Activated naive CD4-positive, alpha-beta T cell treated with anti-CD3 and anti-CD28 coated beads, Interleukin-2, amount 50 U/mL, for 72 hours (primary cell): ENCODE data around the gene IFI30. TPM values are rescaled to one million over a fixed set of nuclear protein-coding genes. Genes with fewer than 3 reads are reported as not detected.
"Not testable (repeated sequence)": the region's sequence is repeated elsewhere in the genome, so short reads cannot be mapped to it uniquely, and the experiment has no call there.

ENCODE experiments used
- ATAC-seq, 2 donors: fragments of 150-1000 bp; cut with Tn5 transposase; 2 replicates each; pipeline ENCODE4 v1.10.0; 2021; ENCODE audit warnings: mild to moderate bottlenecking in 2 of 2, moderate library complexity in 2 of 2
- DNase-seq, 2 donors: peaks; one replicate each; pipeline ENCODE4 v3.0.0; 2021 to 2022; ENCODE audit warnings: low spot score in 2 of 2
- H3K27ac Mint-ChIP-seq, 2 donors: one replicate each; pipeline ENCODE4 v1.8.0; 2022; ENCODE audit warnings: mild to moderate bottlenecking in 2 of 2, mixed read lengths in 2 of 2
- H3K36me3 Mint-ChIP-seq, 2 donors: one replicate each; pipeline ENCODE4 v1.8.0; 2022; ENCODE audit warnings: mixed read lengths in 2 of 2
- H3K9me3 Mint-ChIP-seq, 2 donors: one replicate each; pipeline ENCODE4 v1.8.0; 2022; ENCODE audit warnings: mixed read lengths in 2 of 2
- total RNA-seq, 2 donors: library from RNA; stranded (reverse); gene quantifications; one replicate each; pipeline ENCODE4 v1.2.3, GENCODE V29; 2022

Gene IFI30
- total RNA-seq, 2 donors from 2014 or later = 28.0 to 65.3 TPM

DNA sequence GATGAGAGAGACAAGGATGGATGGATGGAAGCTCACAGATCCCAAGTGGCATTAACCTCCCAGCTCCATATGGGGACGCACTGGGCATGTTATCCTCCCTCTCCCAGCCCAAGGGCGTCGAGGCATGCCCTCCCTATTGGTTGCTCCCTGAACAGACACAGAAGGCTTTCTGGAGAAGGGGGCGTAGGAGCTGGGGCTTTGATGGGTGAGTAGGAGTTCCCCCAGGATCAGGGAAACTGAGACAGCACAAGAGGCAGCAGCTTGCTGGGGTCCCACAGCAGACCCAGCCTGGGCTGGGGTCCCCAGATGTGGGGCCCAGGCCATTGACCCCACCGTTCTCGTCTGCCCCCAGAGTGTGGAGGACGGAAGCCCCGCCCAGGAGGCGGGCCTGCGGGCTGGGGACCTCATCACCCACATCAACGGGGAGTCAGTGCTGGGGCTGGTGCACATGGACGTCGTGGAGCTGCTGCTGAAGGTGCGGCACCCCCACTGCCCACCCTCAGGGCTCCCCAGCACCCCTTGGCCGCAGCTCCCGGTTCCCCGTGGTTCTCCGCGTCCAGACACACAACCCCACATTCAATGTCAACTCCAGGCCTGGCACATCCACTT lies 28.1 kb upstream of the IFI30 start:
- ATAC-seq (no peak), DNase-seq (no peak)
- H3K36me3 Mint-ChIP-seq = peaks cover 1 to 19% of the 10 kb centered on the region in 2 donors
- peak overlapping the region in 1 of 2 donors; percentile 18 for H3K27ac Mint-ChIP-seq
- peaks cover 0 to under 1% of the 10 kb centered on the region in 2 donors for H3K9me3 Mint-ChIP-seq

DNA sequence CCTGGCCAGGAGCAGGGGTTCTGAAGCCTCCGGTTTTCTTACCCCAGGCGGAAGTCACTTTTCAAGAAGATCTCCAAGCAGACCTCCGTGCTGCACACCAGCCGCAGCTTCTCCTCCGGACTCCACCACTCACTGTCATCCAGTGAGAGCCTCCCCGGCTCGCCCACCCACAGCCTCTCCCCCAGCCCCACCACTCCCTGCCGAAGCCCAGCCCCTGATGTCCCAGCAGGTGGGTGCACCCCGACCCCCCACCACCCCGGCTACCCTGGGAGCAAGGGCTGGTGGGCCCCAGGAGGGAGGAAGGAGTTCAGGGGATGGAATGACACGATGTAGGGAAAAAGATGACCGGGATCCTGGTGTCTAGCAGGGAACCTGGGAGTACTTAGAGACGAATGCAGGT lies 26.2 kb upstream of the IFI30 start:
- no peak for DNase-seq
- H3K9me3 Mint-ChIP-seq = no peaks in the 10 kb centered on the region
- no peak for ATAC-seq
- peaks cover 0 to 13% of the 10 kb centered on the region in 2 donors for H3K36me3 Mint-ChIP-seq
- H3K27ac Mint-ChIP-seq = peak overlapping the region; percentile 73

DNA sequence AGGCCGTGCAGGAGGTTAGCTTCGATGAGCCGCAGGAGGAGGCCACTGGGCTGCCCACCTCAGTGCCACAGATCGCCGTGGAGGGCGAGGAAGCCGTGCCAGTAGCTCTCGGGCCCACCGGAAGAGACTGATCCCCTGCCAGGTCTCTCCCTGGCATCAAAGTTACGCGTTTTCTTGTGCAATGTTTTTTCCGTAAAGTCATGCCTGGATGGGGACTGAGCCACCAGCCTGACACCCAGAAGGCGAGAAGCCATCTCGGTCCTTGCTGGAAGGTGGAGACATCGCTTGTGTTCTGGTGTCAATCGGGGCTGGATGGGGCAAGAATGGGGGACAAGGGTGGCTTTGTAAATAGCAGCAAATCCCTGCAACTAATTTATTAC lies 24.0 kb upstream of the IFI30 start:
- Mint-ChIP-seq H3K27ac (no peak overlapping the region), H3K36me3 (peaks cover 0 to 13% of the 10 kb centered on the region in 2 donors)
- ATAC-seq = no peak

DNA sequence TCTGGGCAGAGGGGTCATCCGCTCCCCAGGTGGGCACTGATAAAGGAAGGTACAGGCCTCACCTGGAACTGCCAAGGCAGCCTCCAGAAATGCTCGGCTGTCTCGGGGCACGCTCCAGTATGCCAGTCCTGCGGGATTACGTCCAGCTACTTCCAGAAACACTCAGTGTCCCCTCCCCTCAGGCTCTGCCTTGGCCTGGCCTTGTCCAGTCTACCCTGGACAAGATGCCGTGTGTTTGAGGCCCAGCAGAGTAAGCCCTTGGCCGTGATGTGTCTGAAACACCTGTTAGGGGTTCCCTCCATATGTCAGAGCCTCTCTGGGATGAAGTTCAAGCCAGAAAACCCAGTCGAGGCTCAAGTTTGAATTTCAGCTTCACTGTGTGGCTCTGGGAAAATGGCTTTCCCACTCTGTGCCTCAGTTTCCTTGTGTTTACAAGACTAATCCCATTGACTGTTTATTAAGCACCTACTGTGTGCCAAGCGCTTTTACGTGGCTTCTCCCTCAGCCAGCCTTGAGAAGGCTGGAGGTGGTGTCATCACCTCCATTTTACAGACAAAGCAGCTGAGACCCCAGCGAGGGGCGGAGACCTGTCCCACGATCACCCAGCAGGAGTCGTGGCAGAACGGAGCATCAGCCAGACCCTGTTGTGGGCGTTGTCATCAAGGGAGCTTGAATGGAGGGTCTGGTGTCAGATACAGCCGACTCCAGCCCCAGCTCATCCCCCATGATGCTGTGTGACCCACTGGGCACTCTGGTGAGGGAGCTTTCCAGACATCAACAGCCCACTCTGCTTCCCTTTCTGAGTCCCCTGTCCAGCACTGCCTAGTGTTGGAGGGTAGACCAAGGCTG lies 22.6 kb upstream of the IFI30 start:
- peaks cover 0 to 7% of the 10 kb centered on the region in 2 donors for H3K36me3 Mint-ChIP-seq
- no peak for ATAC-seq
- DNase-seq = no peak
- no peaks in the 10 kb centered on the region for H3K9me3 Mint-ChIP-seq
- peak overlapping the region; percentile 97 to 98 for H3K27ac Mint-ChIP-seq

More for the DNA sequence above, 24.0 kb upstream of the IFI30 start:
- DNase-seq = no peak
- no peaks in the 10 kb centered on the region for H3K9me3 Mint-ChIP-seq

DNA sequence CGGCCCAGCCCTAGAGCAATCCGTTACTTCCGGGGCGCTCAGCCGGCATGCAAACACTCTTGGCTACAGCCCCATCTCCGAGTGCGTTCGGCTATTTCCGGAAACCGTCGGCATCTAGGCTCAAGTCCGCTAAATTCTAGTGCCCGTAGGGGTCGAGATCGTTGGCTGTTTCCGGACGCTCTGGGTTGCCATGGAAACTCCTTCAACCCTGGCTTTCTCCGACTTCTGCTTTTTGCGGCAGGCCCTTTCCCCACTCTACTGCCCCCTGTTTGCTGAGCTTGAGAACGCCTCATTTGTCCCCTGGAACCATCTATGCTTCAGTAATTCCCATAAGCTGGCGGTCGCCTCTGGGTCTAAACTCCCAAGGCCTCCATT lies 21.2 kb upstream of the IFI30 start:
- ATAC-seq = peak; percentile 71 to 75
- DNase-seq = peak; percentile 94 to 99
- peak overlapping the region; percentile 97 to 98 for H3K27ac Mint-ChIP-seq
- no peaks in the 10 kb centered on the region for H3K9me3 Mint-ChIP-seq
- H3K36me3 Mint-ChIP-seq = no peaks in the 10 kb centered on the region

DNA sequence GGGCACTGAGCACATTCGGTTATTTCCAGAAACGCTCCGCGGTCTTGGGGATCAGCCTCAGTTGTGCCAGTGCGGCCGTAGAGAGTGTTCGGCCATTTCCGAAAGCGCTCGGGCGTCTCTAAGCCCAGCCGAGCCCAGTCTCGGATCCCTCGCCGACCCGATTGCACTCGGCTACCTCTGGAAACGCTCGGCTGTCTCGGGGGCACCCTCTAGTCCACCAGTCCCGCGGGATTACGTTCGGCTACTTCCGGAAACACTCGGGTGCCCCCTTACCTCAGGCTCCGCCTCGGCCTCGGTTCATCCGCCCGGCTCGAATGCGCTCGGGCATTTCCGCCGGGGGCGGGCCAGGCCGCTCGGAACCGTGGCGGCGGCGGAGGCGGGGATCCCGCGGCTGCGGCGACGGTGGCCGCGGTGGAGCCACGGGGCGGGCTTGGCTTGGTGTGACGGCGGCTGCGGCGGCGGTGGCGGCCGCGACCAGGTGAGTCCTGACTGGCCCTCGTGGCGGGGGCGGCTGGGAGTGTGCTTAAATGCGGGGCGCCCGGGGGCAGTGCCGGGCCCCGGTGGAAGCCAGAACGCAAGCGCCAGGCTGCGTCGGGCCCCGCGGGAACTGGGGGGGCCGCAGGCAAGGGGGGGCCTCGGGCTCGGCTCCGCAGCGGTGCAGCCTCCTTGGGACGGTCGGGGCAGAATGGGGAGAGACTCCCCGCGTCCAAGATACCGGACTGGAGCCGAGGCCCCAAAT lies 20.6 kb upstream of the IFI30 start, which contains the start of gene PIK3R2:
PIK3R2 (plus strand) TSS at position 347 of the 739 bp plus-strand sequence. CDS start 2,717 bp downstream, outside the sequence.
- ATAC-seq (peak; percentile 84 to 91), DNase-seq (peak; percentile 99 to 100)
- H3K27ac Mint-ChIP-seq = peak within 1 kb of the TSS; percentile 97 to 98
- H3K36me3 Mint-ChIP-seq = no peaks in the 10 kb centered on the region
- no peaks in the 10 kb centered on the region for H3K9me3 Mint-ChIP-seq

DNA sequence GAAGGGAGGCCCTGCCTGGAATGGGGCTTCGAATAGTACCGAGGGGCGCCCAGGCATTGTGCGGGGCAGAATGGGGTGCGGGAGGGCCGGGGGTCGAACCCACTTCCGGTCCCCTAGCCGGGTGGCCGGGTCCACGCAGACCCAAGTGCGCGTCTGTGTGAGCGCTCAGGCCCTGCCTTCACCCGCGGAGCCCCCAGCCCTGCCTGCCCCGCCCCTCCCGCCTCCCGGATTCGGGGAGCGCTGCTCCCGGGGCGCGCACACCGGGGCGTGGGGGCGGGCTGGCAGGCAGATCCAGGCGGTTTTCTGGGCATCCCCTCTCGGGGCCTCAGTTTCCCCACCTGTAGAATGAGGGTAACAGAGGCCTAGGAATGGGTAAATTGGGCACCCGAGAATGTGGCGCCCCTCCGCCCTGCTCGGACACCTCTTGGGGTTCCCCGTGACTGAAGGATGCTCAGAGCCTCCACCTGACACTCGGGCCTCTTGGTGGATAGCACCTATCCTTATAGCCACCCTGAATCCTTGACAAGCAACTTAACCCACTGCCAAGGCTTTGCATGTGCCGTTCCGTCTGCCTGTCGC lies 20.0 kb upstream of the IFI30 start:
- Mint-ChIP-seq H3K36me3 (no peaks in the 10 kb centered on the region), H3K9me3 (no peaks in the 10 kb centered on the region), H3K27ac (peak overlapping the region; percentile 97 to 98)
- peak in 1 of 2 donors; percentile 54 for DNase-seq
- no peak for ATAC-seq

DNA sequence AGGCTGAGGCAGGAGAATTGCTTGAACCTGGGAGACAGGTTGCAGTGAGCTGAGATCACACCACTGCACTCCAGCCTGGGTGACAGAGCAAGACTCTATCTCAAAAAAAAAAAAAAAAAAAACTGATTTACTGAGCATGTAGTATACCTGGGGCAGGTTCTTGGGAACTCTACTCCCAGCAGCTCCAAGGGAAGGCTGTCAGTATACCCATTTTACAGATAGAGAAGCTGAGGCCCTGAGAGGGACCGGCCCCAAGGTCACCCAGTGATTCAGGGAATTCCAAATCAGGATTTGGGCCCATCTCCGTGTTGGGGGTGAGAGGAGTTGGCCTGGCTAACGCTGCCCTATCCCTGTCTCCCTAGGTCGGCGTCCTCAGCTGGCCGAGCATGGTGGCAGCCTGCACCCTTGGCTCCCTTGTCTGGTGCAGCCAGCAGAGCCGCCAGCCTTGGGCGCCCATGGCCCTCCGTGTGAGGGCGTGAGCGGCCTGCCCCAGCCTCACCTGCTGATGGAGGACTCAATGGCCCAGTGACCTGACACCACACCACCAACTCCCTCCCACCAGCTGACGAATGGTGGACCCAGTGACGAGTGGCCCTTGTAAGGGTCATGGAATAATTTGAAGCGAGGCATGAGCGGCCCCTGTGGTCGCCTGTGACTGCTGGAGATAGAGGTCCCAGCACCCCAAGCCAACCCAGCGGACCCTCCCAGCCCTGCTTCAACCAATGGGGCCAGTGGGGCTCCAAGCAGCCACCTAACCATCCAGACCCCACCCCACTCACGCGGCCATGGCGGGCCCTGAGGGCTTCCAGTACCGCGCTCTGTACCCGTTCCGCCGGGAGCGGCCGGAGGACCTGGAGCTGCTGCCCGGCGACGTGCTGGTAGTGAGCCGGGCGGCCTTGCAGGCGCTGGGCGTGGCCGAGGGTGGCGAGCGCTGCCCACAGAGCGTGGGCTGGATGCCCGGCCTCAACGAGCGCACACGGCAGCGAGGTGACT lies 18.2 kb upstream of the IFI30 start:
- no peak for DNase-seq
- H3K27ac Mint-ChIP-seq = no peak overlapping the region
- no peaks in the 10 kb centered on the region for H3K36me3 Mint-ChIP-seq
- no peaks in the 10 kb centered on the region for H3K9me3 Mint-ChIP-seq
- ATAC-seq = no peak

DNA sequence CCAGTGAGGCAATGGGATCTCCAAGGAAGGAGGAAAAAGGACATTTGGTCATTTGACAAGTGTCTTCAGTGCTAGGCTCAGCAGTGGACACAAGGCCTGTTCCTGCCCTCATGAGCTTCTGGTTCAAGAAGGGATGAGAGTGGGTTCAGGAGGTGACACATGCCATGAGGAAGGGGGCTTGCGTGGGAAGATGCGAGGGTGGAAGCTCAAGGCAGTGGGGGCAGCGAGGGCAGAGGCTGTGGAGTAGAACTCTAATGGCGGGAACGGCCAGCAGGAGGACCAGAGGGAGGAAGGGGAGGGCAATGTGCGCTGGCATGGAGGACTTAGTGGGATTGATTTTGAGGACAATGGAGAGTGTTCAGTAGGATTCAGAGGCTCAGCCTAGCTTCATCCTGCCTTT lies 17.3 kb upstream of the IFI30 start:
- no peaks in the 10 kb centered on the region for H3K9me3 Mint-ChIP-seq
- no peak for DNase-seq
- no peaks in the 10 kb centered on the region for H3K36me3 Mint-ChIP-seq
- ATAC-seq = no peak
- peak overlapping the region in 1 of 2 donors; percentile 31 for H3K27ac Mint-ChIP-seq

DNA sequence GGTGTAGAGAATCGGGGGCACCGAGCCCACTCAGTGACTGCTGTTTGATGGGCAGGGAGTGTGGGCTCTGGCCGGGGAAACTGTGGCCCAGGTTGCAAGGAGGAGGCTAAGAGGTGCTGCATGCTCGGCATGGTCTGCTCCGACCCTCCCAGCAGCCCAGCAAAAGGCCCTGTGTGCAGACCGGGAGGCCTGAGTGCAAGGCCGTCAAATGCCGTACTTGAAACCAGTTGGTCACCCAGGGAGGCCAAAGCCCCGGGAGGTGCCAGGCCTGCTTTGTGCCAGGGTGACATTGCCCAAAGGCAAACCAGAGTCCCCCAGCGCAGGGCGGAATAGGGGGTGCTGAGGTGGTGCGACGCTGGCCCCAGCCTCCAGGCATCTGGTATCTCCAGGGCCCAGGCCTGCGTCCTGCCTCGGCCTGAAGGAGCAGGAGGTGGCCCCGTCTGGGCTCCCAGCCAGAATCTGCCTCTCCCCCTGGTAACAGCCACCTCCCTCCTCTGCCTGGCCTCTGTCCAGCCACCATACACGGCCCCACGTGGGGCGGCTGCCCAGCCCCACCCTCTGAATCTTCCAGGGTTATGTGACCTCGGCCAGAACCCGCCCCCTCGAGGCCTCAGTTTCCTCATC lies 16.7 kb upstream of the IFI30 start:
- ATAC-seq (no peak), DNase-seq (no peak)
- no peaks in the 10 kb centered on the region for H3K9me3 Mint-ChIP-seq
- H3K36me3 Mint-ChIP-seq = no peaks in the 10 kb centered on the region
- no peak overlapping the region for H3K27ac Mint-ChIP-seq

DNA sequence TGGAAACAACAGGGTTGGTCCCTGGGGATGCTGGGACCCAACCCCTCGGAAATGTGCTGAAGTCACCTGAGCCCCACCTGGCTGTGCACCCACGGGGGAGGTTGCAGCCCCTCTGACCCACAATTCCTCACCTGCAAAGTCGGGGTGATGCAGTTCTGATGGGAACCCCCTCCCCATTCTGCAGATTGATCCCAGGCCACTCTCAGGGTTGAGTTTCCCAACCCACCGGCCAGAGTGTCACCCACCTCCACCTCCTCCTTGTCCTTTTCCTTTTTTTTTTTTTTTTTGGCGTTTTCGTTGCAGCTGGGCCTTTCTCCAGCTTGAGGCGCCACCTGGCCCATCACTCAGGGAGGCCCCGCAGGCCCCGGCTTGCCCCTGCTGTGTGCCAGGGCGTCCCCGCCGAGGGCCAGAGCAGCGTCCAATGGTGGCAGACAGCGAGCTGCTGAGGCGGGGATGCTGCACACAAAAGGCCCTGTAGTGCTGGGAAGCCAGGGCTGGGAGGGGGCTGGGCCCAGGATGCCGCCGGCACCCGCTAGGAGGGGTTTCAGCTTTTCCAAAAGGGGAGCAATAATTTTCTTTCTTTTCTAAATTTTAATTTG lies 16.0 kb upstream of the IFI30 start:
- no peaks in the 10 kb centered on the region for H3K36me3 Mint-ChIP-seq
- H3K9me3 Mint-ChIP-seq = no peaks in the 10 kb centered on the region
- DNase-seq (no peak), ATAC-seq (no peak)
- no peak overlapping the region for H3K27ac Mint-ChIP-seq

DNA sequence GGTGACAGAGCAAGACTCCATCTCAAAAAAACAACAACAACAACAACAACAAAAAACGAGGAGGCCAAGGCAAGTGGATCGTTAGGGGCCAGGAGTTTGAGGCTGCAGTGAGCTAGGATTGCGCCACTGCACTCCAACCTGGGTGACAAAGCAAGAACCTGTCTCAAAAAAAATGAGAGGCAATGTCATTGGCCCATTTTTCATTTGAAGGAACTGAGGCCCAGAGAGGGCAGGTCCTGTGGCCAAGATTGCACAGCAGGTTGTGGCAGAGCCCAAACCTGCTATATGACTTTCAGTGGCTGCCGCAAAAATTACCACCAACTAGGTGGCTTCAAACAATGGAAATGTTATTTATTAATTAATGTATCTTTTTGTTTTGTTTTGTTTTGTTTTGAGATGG lies 15.1 kb upstream of the IFI30 start:
- peaks cover 5 to 7% of the 10 kb centered on the region in 2 donors for H3K36me3 Mint-ChIP-seq

DNA sequence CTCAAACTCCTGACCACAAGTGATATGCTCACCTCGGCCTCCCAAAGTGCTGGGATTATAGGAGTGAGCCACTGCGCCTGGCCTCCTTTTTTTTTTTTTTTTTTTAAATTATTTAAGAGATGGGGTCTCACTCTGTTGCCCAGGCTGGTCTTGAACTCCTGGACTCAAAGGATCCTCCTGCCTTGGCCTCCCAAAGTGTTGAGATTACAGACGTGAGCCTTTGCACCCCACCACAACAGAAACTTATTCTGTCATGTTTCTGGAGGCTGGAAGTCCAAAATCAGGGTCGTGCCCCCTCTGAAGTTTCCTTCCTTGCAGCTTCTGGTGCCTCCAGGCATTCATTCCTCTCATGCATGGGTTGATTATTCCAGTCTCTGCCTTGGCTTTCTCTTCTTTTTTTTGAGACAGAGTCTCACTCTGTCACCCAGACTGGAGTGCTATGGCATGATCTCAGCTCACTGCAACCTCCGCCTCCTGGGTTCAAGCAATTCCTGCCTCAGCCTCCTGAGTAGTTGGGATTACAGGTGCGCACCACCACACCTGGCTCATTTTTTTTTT lies 14.5 kb upstream of the IFI30 start:
- not testable (repeated sequence) for H3K36me3 Mint-ChIP-seq, DNase-seq, H3K9me3 Mint-ChIP-seq, ATAC-seq, H3K27ac Mint-ChIP-seq

More for the DNA sequence above, 15.1 kb upstream of the IFI30 start:
- no peak for DNase-seq
- Mint-ChIP-seq H3K27ac (no peak overlapping the region), H3K9me3 (no peaks in the 10 kb centered on the region)
- no peak for ATAC-seq

DNA sequence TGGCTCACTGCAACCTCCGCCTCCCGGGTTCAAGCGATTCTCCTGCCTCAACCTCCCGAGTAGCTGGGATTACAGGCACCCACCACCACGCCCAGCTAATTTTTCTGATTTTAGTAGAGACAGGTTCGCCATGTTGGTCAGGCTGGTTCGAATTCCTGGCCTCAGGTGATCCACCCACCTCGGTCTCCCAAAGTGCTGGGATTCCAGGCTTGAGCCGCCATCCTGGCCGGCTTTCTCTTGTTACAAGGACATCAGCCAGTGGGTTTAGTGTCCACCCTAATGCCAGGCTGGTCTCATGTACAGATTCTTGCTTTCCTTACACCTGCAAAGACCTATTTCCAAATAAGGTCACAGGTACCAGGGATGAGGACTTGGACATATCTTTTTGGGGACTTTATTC lies 13.8 kb upstream of the IFI30 start:
- Mint-ChIP-seq H3K27ac (no peak overlapping the region), H3K36me3 (peaks cover 6 to 7% of the 10 kb centered on the region in 2 donors), H3K9me3 (no peaks in the 10 kb centered on the region)
- DNase-seq (no peak), ATAC-seq (no peak)

DNA sequence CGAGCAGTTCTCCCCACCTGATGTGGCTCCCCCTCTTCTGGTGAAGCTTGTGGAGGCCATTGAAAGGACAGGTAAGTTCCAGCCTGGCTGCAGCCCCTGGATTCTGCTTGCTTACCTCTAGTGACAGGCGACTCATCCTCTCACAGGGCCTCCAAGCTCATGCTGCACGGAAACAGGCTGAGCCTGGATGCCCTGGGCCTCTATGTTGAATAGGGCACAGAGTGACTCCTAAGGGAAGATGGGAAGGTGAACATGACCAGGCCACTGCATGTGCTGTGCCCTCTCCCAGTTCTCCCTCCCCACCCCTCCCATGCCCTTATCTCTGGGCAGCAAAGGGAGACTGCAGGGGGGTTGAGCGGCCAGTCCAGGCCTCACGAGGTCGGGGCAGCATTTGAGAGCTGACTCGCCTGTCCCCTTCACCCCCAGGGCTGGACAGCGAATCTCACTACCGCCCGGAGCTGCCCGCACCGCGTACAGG lies 13.1 kb upstream of the IFI30 start:
- peak in 1 of 2 donors; percentile 8 for ATAC-seq
- Mint-ChIP-seq H3K27ac (peak overlapping the region; percentile 56 to 60), H3K36me3 (peaks cover 7 to 8% of the 10 kb centered on the region in 2 donors), H3K9me3 (no peaks in the 10 kb centered on the region)
- no peak for DNase-seq
